Pancreas (tissue), 10 donors: ENCODE measurements around the gene SHTN1. TPM values are rescaled to one million over a fixed set of nuclear protein-coding genes. Genes with fewer than 3 reads are reported as not detected.

Source experiments
- ATAC-seq, 4 donors: fragments of 200-7000 bp; cut with Tn5 transposase; one replicate each; pipeline versions ENCODE4 v1.8.0 to v1.9.1; 2020; ENCODE audit warnings: mild to moderate bottlenecking in 4 of 4, moderate library complexity in 4 of 4
- DNase-seq, 6 donors: peaks; one replicate each; pipeline ENCODE4 v3.0.0-alpha.2; 2020
- FAIRE-seq: peaks from 2 replicates; lab custom pipeline; 2012; peaks lifted over from hg19 to GRCh38; lab: Jason Lieb, UNC
- H3K27ac ChIP-seq, 4 donors: fragments of 200-600 bp; sonication (generic); 1 replicate in 3 of 4; 2 replicates in 1 of 4; pipeline versions ENCODE4 v1.5.0 to v1.8.0; 2020
- H3K27me3 ChIP-seq, 4 donors: fragments of 200-600 bp; one replicate each; pipeline ENCODE4 v1.8.0; 2021
- H3K36me3 ChIP-seq, 3 donors: fragments of 200-600 bp; sonication (generic) in 1 of 3; one replicate each; pipeline versions ENCODE4 v1.5.0 to v1.8.0; 2020 to 2021
- H3K4me1 ChIP-seq, 3 donors: fragments of 200-600 bp; one replicate each; pipeline ENCODE4 v1.8.0; 2021
- H3K4me3 ChIP-seq, 4 donors: fragments of 200-600 bp; sonication (generic) in 2 of 4; one replicate each; pipeline versions ENCODE4 v1.5.0 to v1.8.0; 2020 to 2021
- H3K9me3 ChIP-seq, 4 donors: fragments of 200-600 bp; one replicate each; pipeline ENCODE4 v1.8.0; 2021
- WGBS, 2 donors: extraction: QIAGEN DNeasy Blood & Tissue Kit; methylation state at CpG; one replicate each; pipeline ENCODE4 v1.1.7; 2013; 5-methylcytosine and 5-hydroxymethylcytosine counted together
- intact Hi-C, 3 donors: fragments of 100-400 bp; cut with DNase I; formaldehyde crosslinking; loops; one replicate each; pipeline versions ENCODE4 v1.11.1 to v1.14.2; 2022
- polyA plus RNA-seq, 2 donors: library from polyadenylated mRNA; stranded (reverse); fragments of 200-250 nt; gene quantifications; one replicate each; pipeline ENCODE4 v1.2.3, GENCODE V29; 2013
- total RNA-seq, 6 donors: library from RNA; stranded (reverse); fragmentation: NEBNext Ultra II Directional in 4 of 6; extraction: Animal tissue kit (Norgen Biotek cat#: 25700) in 4 of 6; gene quantifications; one replicate each; pipeline versions ENCODE4 v1.2.1 to v1.2.4, GENCODE V29; 2021 to 2023
- TF ChIP-seq, protein P1 (sequence below), 4 donors: fragments of 200-600 bp; sonication (generic) in 3 of 4; IDR thresholded peaks; one replicate each; pipeline versions ENCODE4 v1.5.0 to v1.8.0; 2021; ENCODE audit warnings: antibody characterized with exemption in 4 of 4
- donor health status: healthy with polysubstance abuse.
- donor health status: DM: no; HTN: no; CAD: no; lungs with moderate emphysema.
- donor health status: DM: no; HTN: no; CAD: no.
- donor health status: control.
- donor health status: control.
- donor health status: Bipolar disorder and iron deficiency.
- donor health status: DM: yes; HTN: yes; CAD: no.
- donor health status: DM: no; HTN: no; CAD: no.
- donor health status: DM: no; HTN: no; CAD: no.
- donor health status: DM: yes; HTN: yes; CAD: no.

SHTN1 gene
- total and polyA plus RNA-seq, 8 donors: 12.7 to 31.6 (median 20.2) TPM

DNA sequence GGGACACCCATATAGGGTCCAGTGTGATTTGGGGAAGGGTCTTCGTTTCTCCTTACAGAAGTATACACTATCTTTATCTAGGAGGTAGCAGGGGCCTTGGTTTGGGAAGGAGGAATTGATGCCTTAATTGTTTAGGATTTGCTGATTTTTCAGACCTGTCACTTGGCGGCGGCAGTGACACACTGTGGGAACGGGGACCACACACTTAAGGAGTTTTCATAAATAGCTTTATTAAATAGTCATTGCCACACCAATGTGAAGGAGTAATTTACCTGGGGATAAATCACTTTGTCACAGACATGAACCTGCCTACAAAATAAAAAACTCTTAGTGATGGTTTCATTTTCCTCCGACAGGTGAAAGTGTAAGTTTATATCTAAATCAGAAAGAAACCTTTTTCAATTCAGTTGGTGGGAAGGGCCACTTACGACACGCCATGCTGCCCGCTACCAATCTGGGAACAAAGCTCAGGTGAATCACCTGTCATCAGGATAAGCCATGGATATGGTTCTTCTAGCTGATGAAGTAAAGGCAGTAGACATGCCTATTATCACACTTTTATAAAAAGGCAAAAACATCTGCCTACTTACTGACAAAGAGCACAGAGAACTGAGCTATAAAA lies 168.0 kb downstream of the SHTN1 start:
- 90 to 93% methylated on average over 8 of the region's 8 CpGs for WGBS, 2 donors
- no peak overlapping the region for H3K4me3 ChIP-seq
- TF ChIP-seq, protein P1, sequence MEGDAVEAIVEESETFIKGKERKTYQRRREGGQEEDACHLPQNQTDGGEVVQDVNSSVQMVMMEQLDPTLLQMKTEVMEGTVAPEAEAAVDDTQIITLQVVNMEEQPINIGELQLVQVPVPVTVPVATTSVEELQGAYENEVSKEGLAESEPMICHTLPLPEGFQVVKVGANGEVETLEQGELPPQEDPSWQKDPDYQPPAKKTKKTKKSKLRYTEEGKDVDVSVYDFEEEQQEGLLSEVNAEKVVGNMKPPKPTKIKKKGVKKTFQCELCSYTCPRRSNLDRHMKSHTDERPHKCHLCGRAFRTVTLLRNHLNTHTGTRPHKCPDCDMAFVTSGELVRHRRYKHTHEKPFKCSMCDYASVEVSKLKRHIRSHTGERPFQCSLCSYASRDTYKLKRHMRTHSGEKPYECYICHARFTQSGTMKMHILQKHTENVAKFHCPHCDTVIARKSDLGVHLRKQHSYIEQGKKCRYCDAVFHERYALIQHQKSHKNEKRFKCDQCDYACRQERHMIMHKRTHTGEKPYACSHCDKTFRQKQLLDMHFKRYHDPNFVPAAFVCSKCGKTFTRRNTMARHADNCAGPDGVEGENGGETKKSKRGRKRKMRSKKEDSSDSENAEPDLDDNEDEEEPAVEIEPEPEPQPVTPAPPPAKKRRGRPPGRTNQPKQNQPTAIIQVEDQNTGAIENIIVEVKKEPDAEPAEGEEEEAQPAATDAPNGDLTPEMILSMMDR (IDR thresholded peaks at IDR 0.05): no peak
- no peak for ATAC-seq
- H3K27ac ChIP-seq: no peak overlapping the region
- no peaks in the 10 kb centered on the region for H3K27me3 ChIP-seq
- peaks cover 0 to 7% (median 3%) of the 10 kb centered on the region in 3 donors for H3K36me3 ChIP-seq
- DNase-seq: no peak
- no peaks in the 10 kb centered on the region for H3K4me1 ChIP-seq
- H3K9me3 ChIP-seq: no peaks in the 10 kb centered on the region
- intact Hi-C loops: no loop called here
- FAIRE-seq: no peak

DNA sequence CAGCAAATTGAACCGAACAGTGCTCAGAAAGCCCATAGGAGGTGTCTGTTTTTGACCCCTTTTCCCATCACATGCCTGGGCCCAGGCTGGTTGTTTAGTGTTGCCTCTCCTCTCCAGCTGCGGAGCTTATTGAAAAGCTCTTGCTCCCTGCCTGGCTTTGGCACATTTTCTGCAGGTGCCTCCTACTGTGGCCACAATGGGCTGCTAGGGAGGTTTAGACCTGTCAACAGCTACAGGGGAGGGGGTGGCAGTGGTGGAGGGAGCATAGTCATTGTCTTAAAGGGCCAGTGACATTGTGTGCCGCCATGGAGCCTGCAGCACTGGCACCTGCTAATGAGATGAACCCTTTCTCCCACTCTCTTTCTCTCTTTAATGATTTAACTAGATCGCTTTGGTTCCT lies 168.9 kb downstream of the SHTN1 start:
- 91 to 94% methylated on average over 4 of the region's 4 CpGs for WGBS, 2 donors
- Histone ChIP-seq H3K4me1 (no peaks in the 10 kb centered on the region), H3K9me3 (no peaks in the 10 kb centered on the region), H3K27ac (no peak overlapping the region), H3K4me3 (no peak overlapping the region), H3K36me3 (peaks cover 0 to 7% (median 3%) of the 10 kb centered on the region in 3 donors), H3K27me3 (no peaks in the 10 kb centered on the region)
- DNase-seq (no peak), FAIRE-seq (no peak), ATAC-seq (no peak)
- TF ChIP-seq, protein P1 (IDR thresholded peaks at IDR 0.05): no peak
- intact Hi-C loops: no loop called here

DNA sequence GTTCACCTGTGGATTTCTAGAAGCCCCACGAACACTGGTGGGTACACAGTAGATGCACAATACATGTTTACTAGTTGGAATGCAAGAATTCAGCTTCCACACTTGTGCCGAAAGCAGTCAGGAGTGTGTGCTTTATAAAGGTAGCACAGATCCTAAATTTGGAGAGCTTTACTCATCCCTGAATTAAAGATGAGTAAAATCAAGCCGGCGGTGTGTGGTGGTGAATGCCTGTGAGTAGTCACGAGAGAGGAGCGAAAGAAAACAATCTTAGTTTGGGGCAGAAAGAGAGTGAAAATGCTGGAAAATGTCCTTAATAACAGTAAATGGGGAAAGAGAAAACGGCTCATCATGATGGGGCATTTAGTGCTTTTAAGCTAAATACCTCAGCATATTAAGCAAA lies 169.3 kb downstream of the SHTN1 start:
- no peak for FAIRE-seq
- no peaks in the 10 kb centered on the region for H3K27me3 ChIP-seq
- no peak overlapping the region for H3K4me3 ChIP-seq
- DNase-seq: no peak
- WGBS, 2 donors: 88 to 89% methylated on average over 7 of the region's 7 CpGs
- H3K27ac ChIP-seq: no peak overlapping the region
- TF ChIP-seq, protein P1 (IDR thresholded peaks at IDR 0.05): no peak
- no peaks in the 10 kb centered on the region for H3K4me1 ChIP-seq
- ATAC-seq: no peak
- no peaks in the 10 kb centered on the region for H3K9me3 ChIP-seq
- H3K36me3 ChIP-seq: peaks cover 0 to 7% (median 3%) of the 10 kb centered on the region in 3 donors
- intact Hi-C loops: no loop called here

DNA sequence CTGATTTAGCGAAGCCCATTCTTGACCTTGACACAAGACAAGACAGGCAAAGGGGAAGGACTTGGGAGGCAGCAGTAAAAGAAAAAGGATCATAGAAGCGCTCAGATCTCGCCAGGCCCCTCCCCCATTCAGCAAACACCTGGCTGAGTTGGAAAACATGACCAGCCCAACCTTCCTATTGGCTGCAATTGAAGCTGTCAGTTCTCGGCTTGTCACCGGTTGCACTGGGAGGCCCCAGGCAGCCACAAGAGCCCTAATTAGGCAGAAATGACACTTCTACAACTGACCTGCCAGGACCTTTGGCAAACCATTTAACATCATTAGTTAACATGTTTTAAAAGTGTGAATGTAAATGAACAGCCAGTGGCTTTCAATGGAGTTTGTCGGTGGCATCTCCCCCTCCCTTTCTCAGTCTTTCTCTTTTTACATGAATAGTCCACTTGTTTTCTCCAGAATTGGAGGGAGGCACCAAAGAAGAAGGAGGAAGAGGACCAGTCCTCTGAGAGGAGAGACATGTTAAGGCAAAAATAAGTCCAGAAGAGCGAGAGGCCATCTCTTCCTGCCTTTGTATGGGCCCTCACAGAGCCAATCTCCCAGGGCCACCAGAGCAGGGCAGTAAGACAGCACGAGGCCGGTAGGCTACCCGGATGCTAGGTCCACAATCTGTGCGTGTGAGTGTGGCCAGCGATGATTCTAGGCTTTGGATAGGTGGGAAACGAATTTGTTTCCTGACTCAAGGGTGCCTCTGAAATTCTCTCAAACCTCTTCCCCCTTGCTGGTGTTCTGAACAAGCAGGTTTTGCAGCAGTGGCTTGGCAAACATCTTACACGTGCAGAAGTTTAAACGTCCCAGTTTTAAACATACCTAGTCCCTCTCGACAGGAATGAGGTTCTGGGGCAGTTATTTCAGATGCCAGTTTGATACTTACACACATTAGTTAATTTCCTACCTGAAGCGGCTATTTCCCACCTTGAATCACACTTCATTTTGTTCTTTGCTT lies 170.7 kb downstream of the SHTN1 start:
- FAIRE-seq (no peak), DNase-seq (no peak), ATAC-seq (no peak)
- H3K27me3 ChIP-seq: no peaks in the 10 kb centered on the region
- intact Hi-C loops: no loop called here
- TF ChIP-seq, protein P1 (IDR thresholded peaks at IDR 0.05): no peak
- H3K27ac ChIP-seq: no peak overlapping the region
- 85 to 86% methylated on average over 17 of the region's 17 CpGs for WGBS, 2 donors
- no peak overlapping the region for H3K4me3 ChIP-seq
- no peaks in the 10 kb centered on the region for H3K9me3 ChIP-seq
- no peaks in the 10 kb centered on the region for H3K4me1 ChIP-seq
- peaks cover 0 to 7% (median 3%) of the 10 kb centered on the region in 3 donors for H3K36me3 ChIP-seq
